ENCODE results near the gene TRMU. TPM values are rescaled to one million over a fixed set of nuclear protein-coding genes. Genes with fewer than 3 reads are reported as not detected.
"Not testable (repeated sequence)": the region's sequence is repeated elsewhere in the genome, so short reads cannot be mapped to it uniquely, and the experiment has no call there.

TRMU gene
- total RNA-seq, 1 experiment from 2014 or later, result 46.6 TPM

- no peak overlapping the region for H3K27ac Mint-ChIP-seq (ENCODE audit: low read depth, unreplicated experiment)
- intact Hi-C loops (cut with micrococcal nuclease), result no loop called here
- peaks cover 11% of the 10 kb centered on the region for H3K36me3 Mint-ChIP-seq (ENCODE audit: insufficient read depth, unreplicated experiment)
- POLR2A ChIA-PET, result no interaction called here
- H3K4me1 Mint-ChIP-seq (ENCODE audit: insufficient read depth, unreplicated experiment), result no peaks in the 10 kb centered on the region
- H3K4me3 Mint-ChIP-seq (ENCODE audit: unreplicated experiment), result no peak overlapping the region
- BruUV-seq (replicated peaks), result no TSS peak
- H3K27me3 Mint-ChIP-seq (ENCODE audit: insufficient read depth, unreplicated experiment), result no peaks in the 10 kb centered on the region
- no peak for DNase-seq (ENCODE audit: unreplicated experiment)
- CTCF ChIA-PET, result interaction anchor here (0.7 to 1.5 kb wide), 2 partner anchors 32 to 139 kb away, joined by 3 to 9 read pairs; no protein-coding TSS in a partner anchor
- no peak for TF ChIP-seq CTCF (IDR thresholded peaks at IDR 0.05; ENCODE audit: unreplicated experiment)
- H3K9me3 Mint-ChIP-seq (ENCODE audit: unreplicated experiment), result no peaks in the 10 kb centered on the region
These were observed 67.0 kb downstream of the TRMU start for GRCh38 chr22:46402505-46402904.

GRCh38 chr22:46403880-46404279, 68.4 kb downstream of the TRMU start:
- intact Hi-C loops (cut with micrococcal nuclease); BruUV-seq (replicated peaks); DNase-seq (ENCODE audit: unreplicated experiment); H3K27me3 Mint-ChIP-seq (ENCODE audit: insufficient read depth, unreplicated experiment); H3K4me3 Mint-ChIP-seq (ENCODE audit: unreplicated experiment); POLR2A ChIA-PET; H3K27ac Mint-ChIP-seq (ENCODE audit: low read depth, unreplicated experiment); H3K9me3 Mint-ChIP-seq (ENCODE audit: unreplicated experiment); H3K4me1 Mint-ChIP-seq (ENCODE audit: insufficient read depth, unreplicated experiment): not testable (repeated sequence)
- CTCF ChIA-PET, result interaction anchor here (1.8 kb wide), 1 partner anchor 36 kb away, joined by 5 read pairs; no protein-coding TSS in a partner anchor
- H3K36me3 Mint-ChIP-seq (ENCODE audit: insufficient read depth, unreplicated experiment), result peaks cover 11% of the 10 kb centered on the region

GRCh38 chr22:46405901-46406300, 70.4 kb downstream of the TRMU start:
- no peak for DNase-seq (ENCODE audit: unreplicated experiment)
- no peaks in the 10 kb centered on the region for H3K4me1 Mint-ChIP-seq (ENCODE audit: insufficient read depth, unreplicated experiment)
- no TSS peak for BruUV-seq (replicated peaks)
- POLR2A ChIA-PET, result no interaction called here
- H3K4me3 Mint-ChIP-seq (ENCODE audit: unreplicated experiment), result no peak overlapping the region
- H3K27me3 Mint-ChIP-seq (ENCODE audit: insufficient read depth, unreplicated experiment), result no peaks in the 10 kb centered on the region
- CTCF ChIA-PET, result interaction anchor here (1.8 kb wide), 1 partner anchor 38 kb away, joined by 5 read pairs; no protein-coding TSS in a partner anchor
- no peak overlapping the region for H3K27ac Mint-ChIP-seq (ENCODE audit: low read depth, unreplicated experiment)
- peaks cover 11% of the 10 kb centered on the region for H3K36me3 Mint-ChIP-seq (ENCODE audit: insufficient read depth, unreplicated experiment)
- no peaks in the 10 kb centered on the region for H3K9me3 Mint-ChIP-seq (ENCODE audit: unreplicated experiment)
- intact Hi-C loops (cut with micrococcal nuclease), result no loop called here
- no peak for TF ChIP-seq CTCF (IDR thresholded peaks at IDR 0.05; ENCODE audit: unreplicated experiment)

- DNase-seq (ENCODE audit: unreplicated experiment), result no peak
- TF ChIP-seq CTCF (IDR thresholded peaks at IDR 0.05; ENCODE audit: unreplicated experiment), result no peak
- no peak overlapping the region for H3K4me3 Mint-ChIP-seq (ENCODE audit: unreplicated experiment)
- no peaks in the 10 kb centered on the region for H3K27me3 Mint-ChIP-seq (ENCODE audit: insufficient read depth, unreplicated experiment)
- no peaks in the 10 kb centered on the region for H3K9me3 Mint-ChIP-seq (ENCODE audit: unreplicated experiment)
- no TSS peak for BruUV-seq (replicated peaks)
- peaks cover 12% of the 10 kb centered on the region for H3K36me3 Mint-ChIP-seq (ENCODE audit: insufficient read depth, unreplicated experiment)
- ChIA-PET POLR2A (no interaction called here), CTCF (interaction anchor here (1.4 kb wide), 1 partner anchor 38 kb away, joined by 5 read pairs; no protein-coding TSS in a partner anchor)
- H3K27ac Mint-ChIP-seq (ENCODE audit: low read depth, unreplicated experiment), result no peak overlapping the region
- intact Hi-C loops (cut with micrococcal nuclease), result no loop called here
- H3K4me1 Mint-ChIP-seq (ENCODE audit: insufficient read depth, unreplicated experiment), result no peaks in the 10 kb centered on the region
These were observed 70.8 kb downstream of the TRMU start for GRCh38 chr22:46406349-46406748.

GRCh38 chr22:46406791-46407190, 71.3 kb downstream of the TRMU start:
- Mint-ChIP-seq H3K27ac (ENCODE audit: low read depth, unreplicated experiment) (no peak overlapping the region), H3K36me3 (ENCODE audit: insufficient read depth, unreplicated experiment) (peaks cover 14% of the 10 kb centered on the region), H3K4me1 (ENCODE audit: insufficient read depth, unreplicated experiment) (no peaks in the 10 kb centered on the region), H3K27me3 (ENCODE audit: insufficient read depth, unreplicated experiment) (no peaks in the 10 kb centered on the region), H3K9me3 (ENCODE audit: unreplicated experiment) (no peaks in the 10 kb centered on the region), H3K4me3 (ENCODE audit: unreplicated experiment) (no peak overlapping the region)
- intact Hi-C loops (cut with micrococcal nuclease), result no loop called here
- ChIA-PET POLR2A (no interaction called here), CTCF (interaction anchor here (0.8 to 1.4 kb wide), 2 partner anchors 9 to 39 kb away, joined by 5 to 6 read pairs; no protein-coding TSS in a partner anchor)
- TF ChIP-seq CTCF (IDR thresholded peaks at IDR 0.05; ENCODE audit: unreplicated experiment), result no peak
- DNase-seq (ENCODE audit: unreplicated experiment), result no peak
- BruUV-seq (replicated peaks), result no TSS peak
